ENCODE results near the gene PAWR.
"Not testable (repeated sequence)": the region's sequence is repeated elsewhere in the genome, so short reads cannot be mapped to it uniquely, and the experiment has no call there.

Gene PAWR

DNA sequence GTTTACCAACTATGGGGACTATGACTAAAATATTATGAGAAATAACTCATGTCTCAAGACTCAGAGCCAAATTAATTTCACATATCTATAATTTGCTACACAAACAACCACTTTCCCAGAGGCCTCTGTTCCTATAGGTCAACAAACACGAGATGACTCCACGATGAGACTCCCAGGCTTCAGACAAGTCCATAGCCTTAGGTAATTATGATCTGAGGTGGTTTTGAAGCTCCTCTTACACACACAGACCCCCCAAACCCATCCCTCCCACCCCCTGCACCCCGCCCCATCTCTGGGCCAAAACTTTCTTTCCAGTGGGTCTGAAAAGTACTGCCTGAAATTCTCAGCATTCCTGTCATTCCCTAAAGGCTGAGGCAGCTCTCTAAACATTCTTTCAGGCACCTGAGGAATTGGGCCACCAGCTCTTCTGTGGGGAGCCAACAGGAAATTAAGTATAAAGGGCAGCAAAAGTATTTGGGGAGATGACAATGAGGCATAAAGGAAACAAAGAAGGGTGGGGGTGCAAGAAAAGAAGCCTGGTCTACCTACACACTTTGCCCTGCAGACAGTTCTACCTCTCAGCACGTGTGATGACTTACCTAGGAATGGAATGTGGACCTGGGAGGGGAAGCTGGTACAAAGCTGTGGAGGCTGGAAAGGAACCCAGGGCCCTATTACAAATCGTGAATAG, 143.6 kb downstream of the PAWR start:
- no peak for DNase-seq

DNA sequence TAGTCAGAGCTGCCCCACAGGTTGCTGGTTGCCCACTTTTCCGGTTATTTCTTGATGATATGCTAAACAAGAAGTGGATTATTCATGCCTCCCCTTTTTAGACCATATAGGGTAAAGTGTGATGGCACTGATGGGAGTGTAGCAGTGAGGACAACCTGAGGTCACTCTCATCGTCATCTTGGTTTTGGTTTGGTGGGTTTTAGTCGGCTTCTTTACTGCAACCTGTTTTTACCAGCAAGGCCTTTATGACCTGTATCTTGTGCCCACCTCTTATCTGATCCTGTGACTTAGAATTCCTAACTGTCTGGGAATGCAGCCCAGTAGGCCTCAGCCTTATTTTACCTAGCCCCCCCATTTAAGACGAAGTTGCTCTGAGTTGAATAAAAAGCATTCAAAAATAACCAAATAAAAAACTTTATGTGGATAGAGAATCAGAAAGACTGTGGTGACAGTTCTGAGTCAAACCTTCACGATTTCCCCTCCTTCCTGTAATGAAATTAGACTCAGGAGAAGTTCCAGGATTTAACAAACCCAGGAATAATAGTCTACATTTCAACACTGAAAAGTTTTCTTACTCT, 144.2 kb downstream of the PAWR start:
- DNase-seq, result no peak

DNA sequence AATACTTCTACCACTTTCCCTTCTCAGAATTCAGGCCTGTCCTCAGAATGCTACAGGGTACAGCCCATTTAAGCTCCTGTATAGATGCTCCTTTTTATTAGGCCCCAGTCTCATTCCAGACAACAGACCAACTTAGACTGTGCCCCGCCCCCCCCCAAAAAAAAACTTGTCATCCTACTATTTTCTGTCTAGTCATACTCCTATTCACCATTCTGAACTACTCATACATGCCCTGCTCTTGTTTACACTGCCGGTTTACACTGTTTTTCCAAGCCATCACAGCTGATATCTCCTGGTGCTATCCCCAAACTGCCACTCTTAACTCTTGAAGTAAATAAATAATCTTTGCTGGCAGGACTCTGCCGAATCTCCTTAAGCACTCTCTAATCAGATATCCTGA, 146.3 kb downstream of the PAWR start:
- not testable (repeated sequence) for DNase-seq

DNA sequence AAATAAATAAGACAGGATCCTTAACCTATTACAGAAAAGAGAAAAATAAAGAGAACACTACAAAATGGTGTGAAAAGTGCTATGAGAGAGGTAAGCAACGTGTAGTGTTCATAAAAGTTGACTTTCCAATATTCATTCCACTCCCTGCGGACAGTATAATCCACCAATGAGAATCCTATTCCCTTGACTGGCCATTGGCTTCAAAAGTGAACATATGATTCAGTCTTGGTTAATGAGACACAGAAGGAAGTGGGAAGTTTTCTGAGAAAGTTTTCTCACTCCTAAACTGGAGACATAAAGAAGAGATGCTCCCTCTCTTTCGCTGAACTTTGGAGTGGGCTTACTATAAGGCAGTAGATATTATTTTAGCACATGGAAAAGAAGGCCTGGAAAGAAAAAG, 153.1 kb downstream of the PAWR start:
- no peak for DNase-seq

DNA sequence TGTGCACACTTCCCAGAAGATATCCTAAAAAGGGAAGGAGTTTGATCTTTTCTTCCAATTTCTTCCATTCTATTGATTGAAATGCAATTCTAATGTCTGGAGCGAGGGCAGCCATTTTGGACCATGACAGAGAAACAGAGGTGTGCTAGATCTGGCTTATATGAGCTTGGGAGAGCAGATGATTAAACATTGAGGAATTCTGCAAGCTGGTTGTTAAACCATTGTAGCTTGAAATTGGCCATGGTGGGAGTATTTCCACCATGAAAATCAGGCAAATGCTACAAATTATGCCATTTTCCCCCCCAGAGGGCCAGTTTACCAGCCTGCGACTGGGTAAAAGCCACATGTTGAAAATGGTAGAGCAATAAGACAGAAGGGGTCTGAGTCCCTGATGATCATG, 155.0 kb downstream of the PAWR start:
- DNase-seq, result no peak
